HUES48 (cell line): Measurements from ENCODE around the gene ZNF496.
"Not testable (repeated sequence)": the region's sequence is repeated elsewhere in the genome, so short reads cannot be mapped to it uniquely, and the experiment has no call there.

Source experiments
- H3K27ac ChIP-seq: one replicate; pipeline ENCODE4 v1.7.0; 2013; ENCODE audit warnings: low read depth, low read length, inconsistent platforms
- H3K27me3 ChIP-seq: 2 replicates; pipeline ENCODE4 v1.6.1; 2013; ENCODE audit warnings: mild to moderate bottlenecking, low read length; ENCODE audit not compliant: control insufficient read depth, insufficient read depth
- H3K36me3 ChIP-seq: 2 replicates; pipeline ENCODE4 v1.6.1; 2013; ENCODE audit warnings: low read length; ENCODE audit not compliant: control insufficient read depth, insufficient read depth
- H3K4me1 ChIP-seq: 2 replicates; pipeline ENCODE4 v1.6.1; 2013; ENCODE audit warnings: mild to moderate bottlenecking, low read length; ENCODE audit not compliant: control insufficient read depth, insufficient read depth
- H3K4me3 ChIP-seq: 2 replicates; pipeline ENCODE4 v1.5.1; 2013; ENCODE audit warnings: mild to moderate bottlenecking, low read depth, low read length
- H3K9ac ChIP-seq: 2 replicates; pipeline ENCODE4 v1.6.1; 2013; ENCODE audit warnings: mild to moderate bottlenecking, low read depth, low read length, moderate library complexity
- H3K9me3 ChIP-seq: 2 replicates; pipeline ENCODE4 v1.6.1; 2013; ENCODE audit warnings: low read length; ENCODE audit not compliant: control insufficient read depth, insufficient read depth

ZNF496 gene

GRCh38 chr1:247273013-247273412 lies 58.7 kb downstream of the ZNF496 start:
- H3K4me3 ChIP-seq: no peak overlapping the region
- no peak overlapping the region for H3K9ac ChIP-seq
- no peaks in the 10 kb centered on the region for H3K36me3 ChIP-seq
- H3K4me1 ChIP-seq: no peaks in the 10 kb centered on the region
- H3K27ac ChIP-seq: no peak overlapping the region
- no peaks in the 10 kb centered on the region for H3K27me3 ChIP-seq
- H3K9me3 ChIP-seq: peaks cover 12% of the 10 kb centered on the region

DNA sequence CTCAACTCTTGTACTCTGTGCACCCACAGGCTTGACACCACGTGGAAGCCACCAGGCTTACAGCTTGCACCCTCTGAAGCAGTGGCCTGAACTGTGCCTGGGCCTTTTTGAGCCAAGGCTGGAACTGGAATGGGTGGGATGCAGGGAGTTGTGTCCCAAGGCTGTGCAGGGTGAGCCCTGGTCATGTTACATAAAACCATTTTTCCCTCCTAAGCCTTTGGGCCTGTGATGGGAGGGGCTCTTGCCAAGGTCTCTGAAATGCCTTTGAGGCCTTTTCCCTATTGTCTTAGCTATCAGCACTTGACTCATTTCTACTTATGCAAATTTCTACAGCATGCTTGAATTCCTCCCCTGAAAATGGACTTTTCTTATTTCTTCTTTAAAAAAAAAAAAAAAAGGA lies 61.7 kb downstream of the ZNF496 start:
- no peak overlapping the region for H3K27ac ChIP-seq

GRCh38 chr1:247269133-247269532 lies 62.5 kb downstream of the ZNF496 start:
- no peak overlapping the region for H3K4me3 ChIP-seq
- no peak overlapping the region for H3K9ac ChIP-seq
- H3K4me1 ChIP-seq: no peaks in the 10 kb centered on the region
- H3K27ac ChIP-seq: no peak overlapping the region
- H3K9me3 ChIP-seq: peaks cover 12% of the 10 kb centered on the region
- no peaks in the 10 kb centered on the region for H3K36me3 ChIP-seq
- H3K27me3 ChIP-seq: no peaks in the 10 kb centered on the region

More for the DNA sequence above, 61.7 kb downstream of the ZNF496 start:
- no peak overlapping the region for H3K4me3 ChIP-seq
- H3K9ac ChIP-seq: no peak overlapping the region
- H3K27me3 ChIP-seq: no peaks in the 10 kb centered on the region
- H3K4me1 ChIP-seq: no peaks in the 10 kb centered on the region
- H3K36me3 ChIP-seq: no peaks in the 10 kb centered on the region
- H3K9me3 ChIP-seq: peaks cover 12% of the 10 kb centered on the region

GRCh38 chr1:247268390-247269045 lies 63.1 kb downstream of the ZNF496 start:
- no peaks in the 10 kb centered on the region for H3K4me1 ChIP-seq
- H3K27ac ChIP-seq: no peak overlapping the region
- H3K9me3 ChIP-seq: peaks cover 12% of the 10 kb centered on the region
- H3K9ac ChIP-seq: no peak overlapping the region
- no peaks in the 10 kb centered on the region for H3K36me3 ChIP-seq
- no peaks in the 10 kb centered on the region for H3K27me3 ChIP-seq
- H3K4me3 ChIP-seq: no peak overlapping the region

DNA sequence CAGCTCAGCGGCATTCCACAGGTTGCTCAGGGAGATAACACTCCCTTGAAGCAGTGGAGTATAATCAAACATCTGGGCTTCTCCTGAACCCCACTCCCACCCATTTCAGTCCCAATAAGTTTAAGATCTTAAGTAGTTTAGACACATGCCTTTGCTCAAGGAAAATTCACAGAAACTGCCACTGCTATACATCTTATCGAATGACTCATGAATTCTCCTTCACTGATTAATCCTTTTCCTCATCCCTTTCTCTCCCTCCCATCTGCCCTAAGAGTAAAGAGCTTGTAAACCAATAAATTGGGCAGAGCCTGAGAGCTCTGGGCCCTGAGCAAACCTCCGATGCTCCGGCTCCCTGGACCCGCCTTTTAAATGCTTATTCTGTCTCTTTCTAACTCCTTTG lies 65.6 kb downstream of the ZNF496 start:
- H3K4me3 ChIP-seq: no peak overlapping the region
- H3K4me1 ChIP-seq: no peaks in the 10 kb centered on the region
- H3K27ac ChIP-seq: no peak overlapping the region

DNA sequence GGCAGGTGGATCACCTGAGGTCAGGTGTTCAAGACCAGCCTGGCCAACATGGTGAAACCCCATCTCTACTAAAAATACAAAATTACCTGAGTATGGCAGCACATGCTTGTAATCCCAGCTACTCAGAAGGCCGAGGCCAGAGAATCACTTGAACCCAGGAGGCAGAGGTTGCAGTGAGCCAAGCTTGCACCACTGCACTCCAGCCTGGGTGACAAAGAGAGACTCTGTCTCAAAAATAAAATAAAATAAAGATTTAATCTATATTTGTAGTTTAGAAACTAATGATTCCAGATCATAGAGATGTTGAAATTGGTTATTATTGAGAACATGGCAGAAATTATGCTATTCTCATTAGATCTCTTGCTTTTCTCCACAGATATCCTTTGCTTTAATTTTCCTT lies 75.9 kb downstream of the ZNF496 start, which contains the start of gene VN1R5:
Gene VN1R5, plus strand, starts transcription at position 301 of the 400 bp plus-strand sequence.
- H3K9ac ChIP-seq, H3K9me3 ChIP-seq, H3K4me1 ChIP-seq, H3K27ac ChIP-seq, H3K4me3 ChIP-seq, H3K27me3 ChIP-seq, H3K36me3 ChIP-seq: not testable (repeated sequence)

More for the DNA sequence above, 65.6 kb downstream of the ZNF496 start:
- Histone ChIP-seq H3K9me3 (peaks cover 7% of the 10 kb centered on the region), H3K36me3 (no peaks in the 10 kb centered on the region), H3K27me3 (no peaks in the 10 kb centered on the region), H3K9ac (no peak overlapping the region)

- H3K4me3 ChIP-seq: no peak overlapping the region
- no peaks in the 10 kb centered on the region for H3K4me1 ChIP-seq
- H3K36me3 ChIP-seq: no peaks in the 10 kb centered on the region
- no peak overlapping the region for H3K27ac ChIP-seq
- H3K9ac ChIP-seq: no peak overlapping the region
- H3K27me3 ChIP-seq: no peaks in the 10 kb centered on the region
- H3K9me3 ChIP-seq: no peaks in the 10 kb centered on the region
Observed at GRCh38 chr1:247247568-247247967, 84.1 kb downstream of the ZNF496 start.
